Astrocyte (in vitro differentiated cells and primary cell): Measurements from ENCODE around the gene EAF1. TPM values are rescaled to one million over a fixed set of nuclear protein-coding genes. Genes with fewer than 3 reads are reported as not detected.

Experiments used
- DNase-seq: peaks from one replicate; pipeline ENCODE4 v3.0.0-alpha.2; 2010; ENCODE audit warnings: low read depth
- FAIRE-seq: peaks from 2 replicates; lab custom pipeline; 2011; peaks lifted over from hg19 to GRCh38; lab: Jason Lieb, UNC
- H2AFZ ChIP-seq: 2 replicates; pipeline ENCODE4 v1.6.0; 2012; ENCODE audit warnings: low read depth, low read length, inconsistent platforms
- H3K27ac ChIP-seq: 2 replicates; pipeline ENCODE4 v1.5.1; 2011; ENCODE audit warnings: low read depth, low read length, inconsistent platforms
- H3K27me3 ChIP-seq: 2 replicates; pipeline ENCODE4 v1.6.0; 2011; ENCODE audit warnings: low read length, inconsistent platforms; ENCODE audit not compliant: insufficient read depth
- H3K36me3 ChIP-seq: 2 replicates; pipeline ENCODE4 v1.5.1; 2011; ENCODE audit warnings: low read length, inconsistent platforms; ENCODE audit not compliant: insufficient read depth
- H3K4me1 ChIP-seq: 2 replicates; pipeline ENCODE4 v1.5.1; 2011; ENCODE audit warnings: low read length, inconsistent platforms; ENCODE audit not compliant: insufficient read depth
- H3K4me2 ChIP-seq: 2 replicates; pipeline ENCODE4 v1.6.0; 2012; ENCODE audit warnings: low read length, inconsistent platforms
- H3K4me3 ChIP-seq: 2 replicates; pipeline ENCODE4 v1.5.1; 2011; ENCODE audit warnings: low read depth, mild to moderate bottlenecking, low read length, inconsistent platforms; ENCODE audit not compliant: insufficient read depth
- H3K79me2 ChIP-seq: 2 replicates; pipeline ENCODE4 v1.6.0; 2012; ENCODE audit warnings: mild to moderate bottlenecking, low read length, inconsistent platforms; ENCODE audit not compliant: insufficient read depth
- H3K9ac ChIP-seq: 2 replicates; pipeline ENCODE4 v1.6.0; 2012; ENCODE audit warnings: mild to moderate bottlenecking, low read length, inconsistent platforms
- H3K9me3 ChIP-seq: 2 replicates; pipeline ENCODE4 v1.5.1; 2012; ENCODE audit warnings: low read depth, mild to moderate bottlenecking, low read length, inconsistent platforms; ENCODE audit not compliant: insufficient read depth
- H4K20me1 ChIP-seq: 2 replicates; pipeline ENCODE4 v1.6.0; 2012; ENCODE audit warnings: low read length, inconsistent platforms; ENCODE audit not compliant: insufficient read depth
- H3K27ac Mint-ChIP-seq: one replicate; pipeline ENCODE4 v1.8.0; 2021; ENCODE audit warnings: mild to moderate bottlenecking, mixed read lengths; ENCODE audit not compliant: unreplicated experiment
- H3K27me3 Mint-ChIP-seq: one replicate; pipeline ENCODE4 v1.8.0; 2021; ENCODE audit warnings: low read depth, mixed read lengths; ENCODE audit not compliant: unreplicated experiment
- H3K36me3 Mint-ChIP-seq: one replicate; pipeline ENCODE4 v1.8.0; 2021; ENCODE audit warnings: low read depth, mixed read lengths; ENCODE audit not compliant: unreplicated experiment
- H3K4me1 Mint-ChIP-seq: one replicate; pipeline ENCODE4 v1.8.0; 2021; ENCODE audit warnings: low read depth, mixed read lengths; ENCODE audit not compliant: unreplicated experiment
- H3K4me3 Mint-ChIP-seq: one replicate; pipeline ENCODE4 v1.8.0; 2021; ENCODE audit warnings: mild to moderate bottlenecking, moderate library complexity, mixed read lengths; ENCODE audit not compliant: unreplicated experiment
- H3K9me3 Mint-ChIP-seq: one replicate; pipeline ENCODE4 v1.8.0; 2021; ENCODE audit warnings: mild to moderate bottlenecking, mixed read lengths; ENCODE audit not compliant: unreplicated experiment
- EZH2 ChIP-seq: IDR thresholded peaks from 2 replicates; pipeline ENCODE4 v1.6.1; 2012; ENCODE audit warnings: mild to moderate bottlenecking, low read length, inconsistent platforms; ENCODE audit not compliant: insufficient read depth
- total RNA-seq: library from RNA; stranded (reverse); gene quantifications from 2 replicates; pipeline ENCODE4 v1.2.1, GENCODE V29; 2021
- TF ChIP-seq, protein P1 (sequence below): IDR thresholded peaks from 2 replicates; pipeline ENCODE4 v1.5.1; 2011; ENCODE audit warnings: low read depth, mild to moderate bottlenecking, inconsistent platforms, low read length, moderate library complexity; ENCODE audit not compliant: insufficient read depth

EAF1 gene
- total RNA-seq, 1 donor from 2014 or later = 28.8 TPM

- H3K4me3 ChIP-seq = no peak overlapping the region
- H3K4me1 Mint-ChIP-seq = peaks cover 1% of the 10 kb centered on the region
- no peaks in the 10 kb centered on the region for H3K36me3 ChIP-seq
- H3K9ac ChIP-seq = no peak overlapping the region
- peaks cover 2% of the 10 kb centered on the region for H3K27me3 Mint-ChIP-seq
- H3K4me2 ChIP-seq = no peak overlapping the region
- H3K27me3 ChIP-seq = no peaks in the 10 kb centered on the region
- H3K9me3 Mint-ChIP-seq = no peaks in the 10 kb centered on the region
- H3K27ac ChIP-seq = no peak overlapping the region
- FAIRE-seq (no peak), DNase-seq (no peak)
- no peaks in the 10 kb centered on the region for H3K9me3 ChIP-seq
- H3K4me1 ChIP-seq = no peaks in the 10 kb centered on the region
- H2AFZ ChIP-seq = no peak overlapping the region
- no peaks in the 10 kb centered on the region for H4K20me1 ChIP-seq
- peaks cover 10% of the 10 kb centered on the region for H3K36me3 Mint-ChIP-seq
- TF ChIP-seq, protein P1, sequence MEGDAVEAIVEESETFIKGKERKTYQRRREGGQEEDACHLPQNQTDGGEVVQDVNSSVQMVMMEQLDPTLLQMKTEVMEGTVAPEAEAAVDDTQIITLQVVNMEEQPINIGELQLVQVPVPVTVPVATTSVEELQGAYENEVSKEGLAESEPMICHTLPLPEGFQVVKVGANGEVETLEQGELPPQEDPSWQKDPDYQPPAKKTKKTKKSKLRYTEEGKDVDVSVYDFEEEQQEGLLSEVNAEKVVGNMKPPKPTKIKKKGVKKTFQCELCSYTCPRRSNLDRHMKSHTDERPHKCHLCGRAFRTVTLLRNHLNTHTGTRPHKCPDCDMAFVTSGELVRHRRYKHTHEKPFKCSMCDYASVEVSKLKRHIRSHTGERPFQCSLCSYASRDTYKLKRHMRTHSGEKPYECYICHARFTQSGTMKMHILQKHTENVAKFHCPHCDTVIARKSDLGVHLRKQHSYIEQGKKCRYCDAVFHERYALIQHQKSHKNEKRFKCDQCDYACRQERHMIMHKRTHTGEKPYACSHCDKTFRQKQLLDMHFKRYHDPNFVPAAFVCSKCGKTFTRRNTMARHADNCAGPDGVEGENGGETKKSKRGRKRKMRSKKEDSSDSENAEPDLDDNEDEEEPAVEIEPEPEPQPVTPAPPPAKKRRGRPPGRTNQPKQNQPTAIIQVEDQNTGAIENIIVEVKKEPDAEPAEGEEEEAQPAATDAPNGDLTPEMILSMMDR = no peak
- TF ChIP-seq EZH2 = no peak
- H3K27ac Mint-ChIP-seq = no peak overlapping the region
- no peaks in the 10 kb centered on the region for H3K79me2 ChIP-seq
- no peak overlapping the region for H3K4me3 Mint-ChIP-seq
Observed at GRCh38 chr3:15451216-15452113, 24.1 kb downstream of the EAF1 start.

GRCh38 chr3:15452156-15452555, 24.8 kb downstream of the EAF1 start:
- Mint-ChIP-seq H3K36me3 (peaks cover 10% of the 10 kb centered on the region), H3K27ac (no peak overlapping the region), H3K27me3 (peaks cover 2% of the 10 kb centered on the region), H3K4me1 (peaks cover 2% of the 10 kb centered on the region), H3K9me3 (no peaks in the 10 kb centered on the region), H3K4me3 (no peak overlapping the region)
- H3K4me1 ChIP-seq = no peaks in the 10 kb centered on the region
- no peaks in the 10 kb centered on the region for H3K9me3 ChIP-seq
- TF ChIP-seq, protein P1 = no peak
- no peak for TF ChIP-seq EZH2
- no peak overlapping the region for H2AFZ ChIP-seq
- no peaks in the 10 kb centered on the region for H3K27me3 ChIP-seq
- FAIRE-seq (no peak), DNase-seq (no peak)
- H3K27ac ChIP-seq = no peak overlapping the region
- H3K4me2 ChIP-seq = no peak overlapping the region
- H3K4me3 ChIP-seq = no peak overlapping the region
- no peaks in the 10 kb centered on the region for H4K20me1 ChIP-seq
- no peaks in the 10 kb centered on the region for H3K36me3 ChIP-seq
- H3K79me2 ChIP-seq = no peaks in the 10 kb centered on the region
- no peak overlapping the region for H3K9ac ChIP-seq

DNA sequence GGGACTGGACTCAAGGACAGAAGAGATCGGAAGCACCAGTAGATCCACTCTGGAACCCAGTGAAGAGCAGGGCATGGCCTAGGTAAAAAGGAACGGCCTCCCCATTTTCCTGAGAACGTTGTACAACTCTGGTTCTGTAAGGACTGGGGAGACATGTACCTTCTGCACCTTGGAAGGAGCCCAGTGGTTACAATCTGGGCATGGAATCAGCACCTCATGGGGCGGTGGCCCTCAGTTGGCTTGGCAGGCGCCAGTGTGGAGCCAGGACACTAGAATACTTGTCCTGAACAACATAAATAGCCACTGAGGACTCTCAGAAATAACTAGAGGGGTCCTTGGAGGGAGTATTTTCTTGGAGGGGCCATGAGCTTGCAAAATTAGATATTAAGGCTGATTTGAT, 25.6 kb downstream of the EAF1 start:
- Histone ChIP-seq H4K20me1 (no peaks in the 10 kb centered on the region), H3K4me3 (no peak overlapping the region), H3K4me1 (no peaks in the 10 kb centered on the region), H3K9ac (no peak overlapping the region), H3K9me3 (no peaks in the 10 kb centered on the region), H3K36me3 (no peaks in the 10 kb centered on the region), H3K27ac (no peak overlapping the region), H2AFZ (no peak overlapping the region), H3K79me2 (no peaks in the 10 kb centered on the region), H3K4me2 (no peak overlapping the region), H3K27me3 (no peaks in the 10 kb centered on the region)
- H3K36me3 Mint-ChIP-seq = peaks cover 10% of the 10 kb centered on the region
- peaks cover 2% of the 10 kb centered on the region for H3K27me3 Mint-ChIP-seq
- no peaks in the 10 kb centered on the region for H3K9me3 Mint-ChIP-seq
- FAIRE-seq (no peak), DNase-seq (no peak)
- no peak for TF ChIP-seq EZH2
- TF ChIP-seq, protein P1 = no peak
- peaks cover 2% of the 10 kb centered on the region for H3K4me1 Mint-ChIP-seq
- no peak overlapping the region for H3K27ac Mint-ChIP-seq
- no peak overlapping the region for H3K4me3 Mint-ChIP-seq
